Measurements from ENCODE around the gene RAMAC. TPM values are rescaled to one million over a fixed set of nuclear protein-coding genes. Genes with fewer than 3 reads are reported as not detected.

RAMAC gene
- total RNA-seq, 2 donors from 2014 or later, result 13.0 to 13.9 TPM

DNA sequence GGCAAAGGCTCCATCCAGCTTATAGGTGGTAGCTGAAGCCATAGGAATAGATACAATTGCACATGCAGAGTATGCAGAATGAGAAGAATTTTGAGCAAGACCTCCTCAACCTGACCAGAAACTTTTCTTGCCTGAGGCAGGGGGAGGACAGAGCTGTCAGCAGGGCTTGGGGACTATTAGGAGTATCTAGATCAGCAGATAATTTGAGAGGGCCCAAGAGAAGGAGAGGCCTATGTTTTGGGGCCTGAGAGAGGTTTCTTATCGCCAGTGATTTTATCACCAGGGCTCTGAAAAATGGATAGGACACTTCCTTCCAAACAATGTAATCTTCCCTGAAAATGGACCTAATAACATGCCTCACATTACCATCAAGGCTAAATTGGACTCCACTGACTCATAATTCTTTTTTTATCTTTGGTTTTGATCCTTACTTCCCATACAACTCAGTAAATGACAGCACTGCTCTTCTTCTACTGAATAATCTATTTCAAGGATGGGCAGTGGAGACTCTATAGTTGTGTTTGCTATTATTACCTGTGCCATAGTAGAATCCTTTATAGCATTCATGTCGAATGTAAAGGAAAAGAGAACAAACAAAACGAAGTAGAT, 15.8 kb upstream of the RAMAC start:
- TF ChIP-seq, protein P1, sequence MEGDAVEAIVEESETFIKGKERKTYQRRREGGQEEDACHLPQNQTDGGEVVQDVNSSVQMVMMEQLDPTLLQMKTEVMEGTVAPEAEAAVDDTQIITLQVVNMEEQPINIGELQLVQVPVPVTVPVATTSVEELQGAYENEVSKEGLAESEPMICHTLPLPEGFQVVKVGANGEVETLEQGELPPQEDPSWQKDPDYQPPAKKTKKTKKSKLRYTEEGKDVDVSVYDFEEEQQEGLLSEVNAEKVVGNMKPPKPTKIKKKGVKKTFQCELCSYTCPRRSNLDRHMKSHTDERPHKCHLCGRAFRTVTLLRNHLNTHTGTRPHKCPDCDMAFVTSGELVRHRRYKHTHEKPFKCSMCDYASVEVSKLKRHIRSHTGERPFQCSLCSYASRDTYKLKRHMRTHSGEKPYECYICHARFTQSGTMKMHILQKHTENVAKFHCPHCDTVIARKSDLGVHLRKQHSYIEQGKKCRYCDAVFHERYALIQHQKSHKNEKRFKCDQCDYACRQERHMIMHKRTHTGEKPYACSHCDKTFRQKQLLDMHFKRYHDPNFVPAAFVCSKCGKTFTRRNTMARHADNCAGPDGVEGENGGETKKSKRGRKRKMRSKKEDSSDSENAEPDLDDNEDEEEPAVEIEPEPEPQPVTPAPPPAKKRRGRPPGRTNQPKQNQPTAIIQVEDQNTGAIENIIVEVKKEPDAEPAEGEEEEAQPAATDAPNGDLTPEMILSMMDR (IDR thresholded peaks at IDR 0.05), result no peak
- DNase-seq (ENCODE audit: low spot score), result no peak
- no peaks in the 10 kb centered on the region for H3K36me3 ChIP-seq
- no peaks in the 10 kb centered on the region for H3K27me3 ChIP-seq
- H3K4me1 ChIP-seq, result peaks cover 0 to 7% of the 10 kb centered on the region in 2 donors
- H3K27ac ChIP-seq, result peak overlapping the region in 1 of 2 donors; percentile 53
- H3K4me3 ChIP-seq, result no peak overlapping the region
- no peaks in the 10 kb centered on the region for H3K9me3 ChIP-seq

DNA sequence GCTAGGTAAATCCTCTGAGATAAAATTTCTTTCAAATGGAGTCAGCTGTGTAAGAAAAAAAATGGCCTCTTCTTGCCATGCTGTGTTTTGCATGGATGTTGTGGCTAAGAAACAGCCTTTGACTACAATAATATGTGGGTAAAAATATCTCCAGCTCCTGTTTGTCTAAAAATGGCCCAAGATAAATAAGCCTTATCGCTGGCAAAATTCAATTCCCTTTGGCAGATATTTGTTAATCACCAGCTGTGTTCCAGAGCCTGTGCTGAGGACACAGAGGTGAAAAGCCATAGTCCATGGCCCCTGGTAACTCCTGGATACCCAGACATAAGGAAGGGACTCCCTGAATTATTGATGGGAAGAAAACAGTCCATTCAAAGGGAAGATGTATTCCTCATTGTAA, 15.3 kb upstream of the RAMAC start:
- Histone ChIP-seq H3K4me3 (no peak overlapping the region), H3K27ac (peak overlapping the region in 1 of 2 donors; percentile 53), H3K4me1 (peaks cover 0 to 7% of the 10 kb centered on the region in 2 donors), H3K36me3 (no peaks in the 10 kb centered on the region), H3K9me3 (no peaks in the 10 kb centered on the region), H3K27me3 (no peaks in the 10 kb centered on the region)
- no peak for DNase-seq (ENCODE audit: low spot score)
- TF ChIP-seq, protein P1 (IDR thresholded peaks at IDR 0.05), result no peak

DNA sequence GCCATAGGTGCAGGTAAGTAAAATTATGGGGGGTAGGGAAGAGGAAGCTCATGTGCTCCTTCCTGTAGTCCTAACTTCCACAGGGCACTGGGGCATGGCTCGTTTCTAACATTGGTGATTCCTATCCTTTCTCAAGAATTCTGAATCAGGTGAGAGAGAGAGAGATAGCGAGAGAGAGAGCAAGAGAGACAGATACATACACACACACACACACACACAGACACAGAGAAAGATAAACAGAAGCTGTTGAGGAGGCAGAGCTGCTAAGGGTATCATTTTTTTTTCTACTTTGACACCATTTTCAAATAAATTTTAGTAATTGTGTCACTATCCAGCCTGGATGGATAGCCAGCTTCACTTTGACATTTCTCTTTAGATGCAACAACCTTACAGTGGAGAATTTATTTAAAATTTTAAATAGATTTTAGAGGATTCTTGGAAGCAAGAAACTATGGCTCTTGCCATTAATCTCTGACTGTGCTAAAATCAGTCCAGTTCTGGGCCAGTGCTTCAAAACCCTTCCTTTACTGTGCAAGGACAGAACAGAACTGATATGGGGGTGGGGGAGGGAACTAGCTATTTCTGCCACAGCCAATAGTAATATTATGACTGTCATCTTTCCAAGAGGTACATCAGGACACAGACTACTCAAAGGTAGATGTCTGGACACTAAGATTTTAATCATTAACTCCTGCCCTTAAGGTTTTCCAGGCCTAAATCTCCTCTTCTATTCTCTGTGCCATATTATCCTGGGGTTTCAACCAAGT, 14.6 kb upstream of the RAMAC start:
- H3K36me3 ChIP-seq, result no peaks in the 10 kb centered on the region
- no peaks in the 10 kb centered on the region for H3K9me3 ChIP-seq
- H3K27me3 ChIP-seq, result no peaks in the 10 kb centered on the region
- peak overlapping the region in 1 of 2 donors; percentile 53 for H3K27ac ChIP-seq
- TF ChIP-seq, protein P1 (IDR thresholded peaks at IDR 0.05), result no peak
- H3K4me3 ChIP-seq, result no peak overlapping the region
- peaks cover 0 to 7% of the 10 kb centered on the region in 2 donors for H3K4me1 ChIP-seq
- no peak for DNase-seq (ENCODE audit: low spot score)

DNA sequence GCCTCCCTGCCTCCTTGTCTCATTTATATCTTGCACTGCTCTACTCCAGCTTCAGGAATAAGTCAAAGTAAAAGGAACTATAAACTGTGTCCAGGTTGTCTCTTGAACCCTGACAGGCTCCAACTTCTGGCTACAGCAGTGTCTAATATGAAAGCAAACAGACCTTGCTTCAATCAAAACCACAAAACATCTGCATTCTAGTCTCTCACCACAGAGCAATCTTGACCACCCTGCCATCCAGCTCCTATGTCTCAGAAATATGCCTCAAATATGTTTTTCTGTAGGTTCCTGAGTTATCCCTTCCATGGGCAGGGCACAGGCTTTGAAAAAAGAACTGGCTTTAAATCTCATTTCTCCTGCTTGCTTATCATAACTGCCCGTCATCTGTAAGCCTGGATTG, 13.0 kb upstream of the RAMAC start:
- Histone ChIP-seq H3K4me3 (no peak overlapping the region), H3K4me1 (peaks cover 0 to 7% of the 10 kb centered on the region in 2 donors), H3K36me3 (no peaks in the 10 kb centered on the region), H3K27ac (no peak overlapping the region), H3K9me3 (no peaks in the 10 kb centered on the region), H3K27me3 (no peaks in the 10 kb centered on the region)
- TF ChIP-seq, protein P1 (IDR thresholded peaks at IDR 0.05), result no peak
- DNase-seq (ENCODE audit: low spot score), result no peak

DNA sequence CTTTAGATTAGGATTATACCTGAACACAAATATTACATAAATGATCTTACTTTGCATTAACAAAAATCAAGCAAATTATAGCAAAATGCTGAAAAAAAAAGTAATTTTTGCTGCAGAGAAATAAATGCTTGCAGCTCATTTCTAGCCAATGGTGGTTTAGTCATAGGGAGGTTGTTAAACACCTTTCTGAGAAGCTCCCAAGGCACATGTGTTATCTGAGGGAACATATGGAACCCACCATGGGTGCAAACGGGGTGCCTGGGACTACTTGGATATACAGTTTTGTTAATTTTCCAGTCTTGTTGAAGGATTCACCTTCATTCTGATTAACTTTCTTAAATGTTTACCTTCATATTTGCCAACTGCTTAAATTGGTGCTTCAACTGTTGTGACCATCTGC, 8.9 kb upstream of the RAMAC start:
- Histone ChIP-seq H3K9me3 (no peaks in the 10 kb centered on the region), H3K4me1 (no peaks in the 10 kb centered on the region), H3K27me3 (no peaks in the 10 kb centered on the region), H3K4me3 (no peak overlapping the region), H3K27ac (no peak overlapping the region), H3K36me3 (no peaks in the 10 kb centered on the region)
- no peak for DNase-seq (ENCODE audit: low spot score)
- TF ChIP-seq, protein P1 (IDR thresholded peaks at IDR 0.05), result no peak

Data from right atrium auricular region (tissue), 2 donors.